Astrocyte (in vitro differentiated cells and primary cell): ENCODE results near the gene CYP1B1.

Experiments used
- EZH2 ChIP-seq: IDR thresholded peaks from 2 replicates; pipeline ENCODE4 v1.6.1; 2012; ENCODE audit warnings: mild to moderate bottlenecking, low read length, inconsistent platforms; ENCODE audit not compliant: insufficient read depth
- TF ChIP-seq, protein P1 (sequence below): IDR thresholded peaks from 2 replicates; pipeline ENCODE4 v1.5.1; 2011; ENCODE audit warnings: low read depth, mild to moderate bottlenecking, inconsistent platforms, low read length, moderate library complexity; ENCODE audit not compliant: insufficient read depth

- TF ChIP-seq EZH2 = no peak
- TF ChIP-seq, protein P1, sequence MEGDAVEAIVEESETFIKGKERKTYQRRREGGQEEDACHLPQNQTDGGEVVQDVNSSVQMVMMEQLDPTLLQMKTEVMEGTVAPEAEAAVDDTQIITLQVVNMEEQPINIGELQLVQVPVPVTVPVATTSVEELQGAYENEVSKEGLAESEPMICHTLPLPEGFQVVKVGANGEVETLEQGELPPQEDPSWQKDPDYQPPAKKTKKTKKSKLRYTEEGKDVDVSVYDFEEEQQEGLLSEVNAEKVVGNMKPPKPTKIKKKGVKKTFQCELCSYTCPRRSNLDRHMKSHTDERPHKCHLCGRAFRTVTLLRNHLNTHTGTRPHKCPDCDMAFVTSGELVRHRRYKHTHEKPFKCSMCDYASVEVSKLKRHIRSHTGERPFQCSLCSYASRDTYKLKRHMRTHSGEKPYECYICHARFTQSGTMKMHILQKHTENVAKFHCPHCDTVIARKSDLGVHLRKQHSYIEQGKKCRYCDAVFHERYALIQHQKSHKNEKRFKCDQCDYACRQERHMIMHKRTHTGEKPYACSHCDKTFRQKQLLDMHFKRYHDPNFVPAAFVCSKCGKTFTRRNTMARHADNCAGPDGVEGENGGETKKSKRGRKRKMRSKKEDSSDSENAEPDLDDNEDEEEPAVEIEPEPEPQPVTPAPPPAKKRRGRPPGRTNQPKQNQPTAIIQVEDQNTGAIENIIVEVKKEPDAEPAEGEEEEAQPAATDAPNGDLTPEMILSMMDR = no peak
Observed at GRCh38 chr2:38037325-38037724, 38.6 kb downstream of the CYP1B1 start.
